ENCODE results near the gene WNT7A.
A peak's percentile ranks its signal among the peaks of the same experiment; 100 is the strongest.

WNT7A gene

DNA sequence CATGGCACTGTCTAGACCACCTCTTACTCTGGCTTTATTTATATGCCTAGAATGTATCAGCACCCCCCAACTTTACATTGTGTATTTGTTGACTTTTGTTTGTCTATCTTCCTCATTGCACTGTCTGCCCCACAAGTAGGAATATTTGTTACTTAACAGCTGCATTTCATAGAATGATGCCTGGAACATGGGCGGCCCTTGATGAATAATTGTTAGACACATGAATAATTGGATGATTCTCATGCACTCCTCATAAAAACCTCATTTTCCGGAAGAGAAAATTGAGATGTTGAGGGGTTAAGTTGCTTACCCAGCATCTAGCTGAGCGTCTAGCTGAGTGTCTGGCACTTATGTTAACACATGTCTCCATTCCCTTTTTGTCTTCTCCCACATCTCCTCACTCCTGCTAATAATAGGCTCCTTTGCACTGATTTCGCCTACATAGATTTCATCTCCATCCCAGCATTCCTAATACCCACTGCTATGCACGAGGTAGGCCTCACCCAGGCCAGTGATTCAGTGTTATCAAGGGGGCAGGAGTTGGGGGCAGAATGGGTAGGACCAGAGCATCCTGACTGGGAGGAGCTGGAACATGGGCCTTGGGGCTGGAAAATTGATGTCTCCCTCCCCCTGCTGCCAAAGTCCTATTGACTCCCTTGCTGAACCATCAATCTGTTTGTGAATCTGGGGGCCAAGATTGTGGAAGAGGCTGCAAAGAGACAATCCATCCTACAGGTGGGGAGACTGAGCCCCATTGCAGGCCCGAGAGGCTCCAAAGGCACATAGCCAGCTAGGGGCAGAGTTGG lies 7.8 kb upstream of the WNT7A start:
- Histone ChIP-seq H3K14ac (ENCODE audit: low read length) (no peak overlapping the region), H4K91ac (ENCODE audit: low read depth, low read length) (no peak overlapping the region), H3K79me2 (ENCODE audit: control insufficient read depth, insufficient read depth, low read length, poor library complexity) (no peaks in the 10 kb centered on the region)

DNA sequence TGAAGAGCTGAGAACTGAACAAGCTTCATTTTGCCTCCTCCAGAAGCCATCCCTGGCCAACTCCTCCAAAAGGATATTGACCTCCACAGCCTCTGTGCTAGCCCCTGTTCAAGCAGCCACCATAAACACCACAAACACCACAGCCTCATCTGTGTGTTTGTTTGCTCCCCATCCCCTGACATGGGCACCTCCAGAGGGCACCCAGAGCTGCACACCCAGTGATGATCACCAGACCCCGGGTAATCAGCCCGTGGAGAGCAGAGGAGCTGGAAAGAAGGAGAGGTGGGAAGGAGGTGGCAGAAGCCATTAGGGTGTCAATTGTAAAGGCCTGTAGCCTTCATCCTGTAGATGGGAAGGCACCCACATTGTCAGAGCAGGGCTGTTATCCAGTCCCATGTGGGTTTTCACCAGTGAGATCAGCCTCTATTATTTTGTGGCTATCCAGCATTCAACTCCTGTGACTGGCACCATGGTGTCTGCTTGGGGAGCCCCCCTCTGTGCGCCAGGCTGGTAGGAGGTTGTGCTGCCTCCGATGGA lies 6.8 kb upstream of the WNT7A start:
- Histone ChIP-seq H3K4ac (ENCODE audit: low read depth, low read length) (no peak overlapping the region), H3K4me3 (ENCODE audit: low read depth, low read length) (no peak overlapping the region), H2AFZ (ENCODE audit: insufficient read depth, low read length, poor library complexity) (no peak overlapping the region), H4K12ac (ENCODE audit: low read depth, low read length) (no peak overlapping the region), H3K27me3 (ENCODE audit: insufficient read depth, low read length) (peaks cover 8% of the 10 kb centered on the region), H4K8ac (ENCODE audit: low read depth, low read length) (no peak overlapping the region), H3K27ac (ENCODE audit: low read depth, low read length) (no peak overlapping the region), H3K9ac (ENCODE audit: low read length) (no peak overlapping the region), H3K18ac (ENCODE audit: low read length) (no peak overlapping the region), H4K91ac (ENCODE audit: low read depth, low read length) (no peak overlapping the region), H3K36me3 (ENCODE audit: control insufficient read depth in 1 of 2, insufficient read depth in 2 of 2, low read length in 2 of 2) (no peaks in the 10 kb centered on the region), H2BK12ac (ENCODE audit: low read length) (no peak overlapping the region), H3K23ac (ENCODE audit: low read length) (no peak overlapping the region), H2BK120ac (ENCODE audit: insufficient read depth, low read length, poor library complexity) (no peak overlapping the region), H3K14ac (ENCODE audit: low read length) (no peak overlapping the region), H3K79me1 (ENCODE audit: low read length) (no peaks in the 10 kb centered on the region), H3K4me2 (ENCODE audit: low read length) (no peak overlapping the region), H3K79me2 (ENCODE audit: control insufficient read depth, insufficient read depth, low read length, poor library complexity) (no peaks in the 10 kb centered on the region), H2AK5ac (ENCODE audit: low read length) (no peak overlapping the region), H2BK5ac (ENCODE audit: low read depth, low read length, poor library complexity) (no peak overlapping the region), H3K9me3 (ENCODE audit: insufficient read depth, low read depth, low read length) (no peaks in the 10 kb centered on the region), H3K4me1 (ENCODE audit: control insufficient read depth in 1 of 2, insufficient read depth in 2 of 2, low read length in 2 of 2) (no peaks in the 10 kb centered on the region)
- DNase-seq, result no peak
- WGBS (ENCODE audit: extremely low coverage, insufficient coverage, insufficient read length), result no CpG with 5 or more reads among the region's 4 CpGs

More for the DNA sequence above, 7.8 kb upstream of the WNT7A start:
- Histone ChIP-seq H2BK120ac (ENCODE audit: insufficient read depth, low read length, poor library complexity) (no peak overlapping the region), H2AK5ac (ENCODE audit: low read length) (no peak overlapping the region), H2BK12ac (ENCODE audit: low read length) (no peak overlapping the region), H3K9ac (ENCODE audit: low read length) (no peak overlapping the region), H3K4me1 (ENCODE audit: control insufficient read depth in 1 of 2, insufficient read depth in 2 of 2, low read length in 2 of 2) (no peaks in the 10 kb centered on the region), H4K12ac (ENCODE audit: low read depth, low read length) (no peak overlapping the region), H3K36me3 (ENCODE audit: control insufficient read depth in 1 of 2, insufficient read depth in 2 of 2, low read length in 2 of 2) (no peaks in the 10 kb centered on the region), H3K18ac (ENCODE audit: low read length) (no peak overlapping the region), H3K27me3 (ENCODE audit: insufficient read depth, low read length) (no peaks in the 10 kb centered on the region), H2BK5ac (ENCODE audit: low read depth, low read length, poor library complexity) (no peak overlapping the region), H3K9me3 (ENCODE audit: insufficient read depth, low read depth, low read length) (no peaks in the 10 kb centered on the region), H3K23ac (ENCODE audit: low read length) (no peak overlapping the region), H3K4me2 (ENCODE audit: low read length) (no peak overlapping the region), H3K4ac (ENCODE audit: low read depth, low read length) (no peak overlapping the region), H3K79me1 (ENCODE audit: low read length) (no peaks in the 10 kb centered on the region), H3K4me3 (ENCODE audit: low read depth, low read length) (no peak overlapping the region), H2AFZ (ENCODE audit: insufficient read depth, low read length, poor library complexity) (no peak overlapping the region), H3K27ac (ENCODE audit: low read depth, low read length) (no peak overlapping the region), H4K8ac (ENCODE audit: low read depth, low read length) (no peak overlapping the region)
- DNase-seq, result no peak
- no CpG with 5 or more reads among the region's 6 CpGs for WGBS (ENCODE audit: extremely low coverage, insufficient coverage, insufficient read length)

DNA sequence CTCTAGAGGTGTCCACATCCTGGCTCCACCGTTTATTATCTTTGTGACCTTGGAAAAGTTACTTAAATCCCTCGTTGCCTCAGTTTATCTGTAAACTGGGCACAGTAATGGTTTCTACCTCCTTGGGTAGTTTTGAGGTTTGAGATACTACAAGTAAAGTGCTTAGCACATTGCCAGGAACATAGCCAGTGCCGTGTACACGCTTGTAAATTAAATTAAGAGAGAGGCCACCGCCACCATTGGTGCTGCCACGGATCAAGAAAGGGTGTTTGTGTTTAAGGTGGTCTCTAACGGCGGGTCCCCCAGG lies 5.8 kb upstream of the WNT7A start:
- H3K4me3 ChIP-seq (ENCODE audit: low read depth, low read length), result no peak overlapping the region
- H2BK5ac ChIP-seq (ENCODE audit: low read depth, low read length, poor library complexity), result no peak overlapping the region
- no peak for DNase-seq
- no peak overlapping the region for H3K4ac ChIP-seq (ENCODE audit: low read depth, low read length)
- H3K9me3 ChIP-seq (ENCODE audit: insufficient read depth, low read depth, low read length), result peaks cover 2% of the 10 kb centered on the region
- H3K4me1 ChIP-seq (ENCODE audit: control insufficient read depth in 1 of 2, insufficient read depth in 2 of 2, low read length in 2 of 2), result no peaks in the 10 kb centered on the region
- no peak overlapping the region for H2BK12ac ChIP-seq (ENCODE audit: low read length)
- no peak overlapping the region for H2BK120ac ChIP-seq (ENCODE audit: insufficient read depth, low read length, poor library complexity)
- H3K4me2 ChIP-seq (ENCODE audit: low read length), result no peak overlapping the region
- H2AFZ ChIP-seq (ENCODE audit: insufficient read depth, low read length, poor library complexity), result no peak overlapping the region
- H3K79me1 ChIP-seq (ENCODE audit: low read length), result no peaks in the 10 kb centered on the region
- no peaks in the 10 kb centered on the region for H3K36me3 ChIP-seq (ENCODE audit: control insufficient read depth in 1 of 2, insufficient read depth in 2 of 2, low read length in 2 of 2)
- no peak overlapping the region for H4K91ac ChIP-seq (ENCODE audit: low read depth, low read length)
- no peak overlapping the region for H3K18ac ChIP-seq (ENCODE audit: low read length)
- H3K79me2 ChIP-seq (ENCODE audit: control insufficient read depth, insufficient read depth, low read length, poor library complexity), result no peaks in the 10 kb centered on the region
- H3K9ac ChIP-seq (ENCODE audit: low read length), result no peak overlapping the region
- no peak overlapping the region for H3K27ac ChIP-seq (ENCODE audit: low read depth, low read length)
- H3K23ac ChIP-seq (ENCODE audit: low read length), result no peak overlapping the region
- no CpG with 5 or more reads among the region's 8 CpGs for WGBS (ENCODE audit: extremely low coverage, insufficient coverage, insufficient read length)
- H2AK5ac ChIP-seq (ENCODE audit: low read length), result no peak overlapping the region
- no peak overlapping the region for H4K12ac ChIP-seq (ENCODE audit: low read depth, low read length)
- peaks cover 16% of the 10 kb centered on the region for H3K27me3 ChIP-seq (ENCODE audit: insufficient read depth, low read length)
- no peak overlapping the region for H3K14ac ChIP-seq (ENCODE audit: low read length)
- H4K8ac ChIP-seq (ENCODE audit: low read depth, low read length), result no peak overlapping the region

DNA sequence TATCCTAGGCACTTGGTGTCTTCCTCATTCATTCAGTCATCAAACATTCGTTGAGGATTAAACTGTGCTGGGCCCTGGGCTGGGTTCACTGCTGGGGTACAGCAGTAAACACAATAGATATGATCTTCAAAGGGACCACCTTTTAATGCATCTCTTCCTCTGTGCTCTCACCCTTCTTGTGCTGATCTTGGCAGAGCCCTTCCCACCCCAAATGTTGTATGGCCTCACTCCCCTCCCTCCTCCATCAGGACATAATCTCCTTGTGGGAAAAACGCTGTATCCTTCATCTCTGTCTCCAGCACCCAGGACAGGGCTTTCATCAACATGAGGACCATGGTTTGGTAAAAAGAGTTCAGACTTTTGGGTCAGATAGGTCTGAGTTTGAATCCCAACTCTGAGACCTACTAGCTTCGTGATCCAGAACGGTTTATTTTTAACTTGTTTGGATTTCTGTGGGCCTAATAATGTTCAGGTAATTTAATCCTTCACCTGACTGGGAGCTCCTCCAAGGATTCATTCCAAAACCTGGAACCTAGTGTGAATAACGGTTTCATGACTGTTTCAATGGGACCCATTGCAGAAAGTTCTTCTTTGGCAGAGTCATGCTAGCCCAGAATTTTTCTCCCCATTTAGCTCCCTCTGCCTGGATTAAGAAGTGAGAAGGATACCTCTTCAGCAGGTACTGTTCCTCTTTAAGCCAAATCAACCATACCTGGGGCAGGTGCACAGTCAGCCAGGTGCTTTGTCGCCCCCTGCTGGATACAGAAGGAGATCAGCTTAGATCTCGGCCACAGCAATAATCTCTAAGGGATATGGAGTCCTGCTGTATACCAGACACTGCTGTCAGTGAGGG lies 5.2 kb upstream of the WNT7A start:
- Histone ChIP-seq H3K4me3 (ENCODE audit: low read depth, low read length) (no peak overlapping the region), H2BK120ac (ENCODE audit: insufficient read depth, low read length, poor library complexity) (no peak overlapping the region), H4K12ac (ENCODE audit: low read depth, low read length) (no peak overlapping the region), H2AFZ (ENCODE audit: insufficient read depth, low read length, poor library complexity) (no peak overlapping the region), H3K79me2 (ENCODE audit: control insufficient read depth, insufficient read depth, low read length, poor library complexity) (no peaks in the 10 kb centered on the region), H4K91ac (ENCODE audit: low read depth, low read length) (no peak overlapping the region), H3K27me3 (ENCODE audit: insufficient read depth, low read length) (peaks cover 19% of the 10 kb centered on the region), H3K9ac (ENCODE audit: low read length) (no peak overlapping the region), H3K14ac (ENCODE audit: low read length) (no peak overlapping the region), H4K8ac (ENCODE audit: low read depth, low read length) (no peak overlapping the region), H3K79me1 (ENCODE audit: low read length) (no peaks in the 10 kb centered on the region), H3K4ac (ENCODE audit: low read depth, low read length) (no peak overlapping the region), H3K27ac (ENCODE audit: low read depth, low read length) (no peak overlapping the region), H3K4me2 (ENCODE audit: low read length) (no peak overlapping the region), H3K4me1 (ENCODE audit: control insufficient read depth in 1 of 2, insufficient read depth in 2 of 2, low read length in 2 of 2) (peaks cover 0 to 4% of the 10 kb centered on the region in 2 experiments), H3K36me3 (ENCODE audit: control insufficient read depth in 1 of 2, insufficient read depth in 2 of 2, low read length in 2 of 2) (no peaks in the 10 kb centered on the region), H2BK5ac (ENCODE audit: low read depth, low read length, poor library complexity) (no peak overlapping the region), H3K23ac (ENCODE audit: low read length) (no peak overlapping the region), H2AK5ac (ENCODE audit: low read length) (no peak overlapping the region), H3K18ac (ENCODE audit: low read length) (no peak overlapping the region), H2BK12ac (ENCODE audit: low read length) (no peak overlapping the region), H3K9me3 (ENCODE audit: insufficient read depth, low read depth, low read length) (peaks cover 2% of the 10 kb centered on the region)
- DNase-seq, result peak; percentile 78 to 90
- no CpG with 5 or more reads among the region's 7 CpGs for WGBS (ENCODE audit: extremely low coverage, insufficient coverage, insufficient read length)
